Mammary epithelial cell (primary cell): ENCODE measurements around the gene CROCC2.

Experiments
- EZH2 ChIP-seq: IDR thresholded peaks from 2 replicates; pipeline ENCODE4 v1.6.1; 2012; ENCODE audit warnings: low read length, inconsistent platforms, borderline replicate concordance
- TF ChIP-seq, protein P1 (sequence below), 2 donors: IDR thresholded peaks in 1 of 2; conservative IDR thresholded peaks in 1 of 2; 2 replicates each; pipeline ENCODE4 v1.5.1; 2011 to 2012; ENCODE audit warnings: inconsistent platforms in 2 of 2, low read length in 2 of 2, mild to moderate bottlenecking in 2 of 2, control low read depth in 1 of 2, low read depth in 1 of 2; ENCODE audit not compliant: insufficient read depth in 1 of 2; ENCODE audit errors: extremely low read depth in 1 of 2

DNA sequence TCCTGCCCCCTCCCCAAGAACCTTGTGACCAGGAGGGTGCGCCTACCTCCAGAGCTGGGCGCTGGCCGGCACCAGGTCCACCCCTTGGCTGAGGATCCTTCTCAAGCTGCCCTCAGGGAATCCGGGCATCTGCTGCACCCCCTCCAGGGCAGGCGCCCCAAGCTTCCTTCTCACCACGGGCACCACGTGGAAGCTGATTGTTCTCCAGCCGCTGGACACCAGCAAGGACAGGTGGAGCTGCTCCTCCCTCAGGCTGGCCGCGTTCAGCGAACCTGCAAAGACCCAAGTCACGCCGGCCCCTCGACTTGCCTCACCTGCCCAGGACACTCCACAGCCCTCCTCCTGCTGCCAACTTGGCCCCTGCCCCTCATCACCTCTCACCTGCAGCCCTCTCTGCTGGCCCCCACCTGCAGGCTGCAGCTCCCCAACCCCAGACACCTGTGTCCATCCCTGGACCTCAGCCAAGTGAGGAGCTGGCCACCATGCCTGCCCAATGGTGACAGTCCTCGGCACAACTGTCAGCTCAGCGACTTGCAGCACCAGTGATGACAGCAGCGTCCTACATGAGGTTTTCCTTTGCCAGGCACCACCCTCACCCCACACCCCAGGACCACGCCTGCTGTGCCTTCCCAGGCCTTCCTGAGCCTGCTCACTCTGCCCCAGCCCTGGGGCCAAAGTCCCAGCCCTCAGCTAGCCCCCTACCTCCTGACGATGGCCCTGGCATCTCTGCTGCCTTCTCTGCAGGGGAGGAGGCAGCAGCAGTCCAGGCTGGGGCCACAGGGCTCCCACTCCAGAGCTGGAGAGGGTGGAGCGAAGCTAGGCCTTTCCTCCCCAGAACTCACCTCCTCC lies 14.4 kb upstream of the CROCC2 start:
- TF ChIP-seq, protein P1, sequence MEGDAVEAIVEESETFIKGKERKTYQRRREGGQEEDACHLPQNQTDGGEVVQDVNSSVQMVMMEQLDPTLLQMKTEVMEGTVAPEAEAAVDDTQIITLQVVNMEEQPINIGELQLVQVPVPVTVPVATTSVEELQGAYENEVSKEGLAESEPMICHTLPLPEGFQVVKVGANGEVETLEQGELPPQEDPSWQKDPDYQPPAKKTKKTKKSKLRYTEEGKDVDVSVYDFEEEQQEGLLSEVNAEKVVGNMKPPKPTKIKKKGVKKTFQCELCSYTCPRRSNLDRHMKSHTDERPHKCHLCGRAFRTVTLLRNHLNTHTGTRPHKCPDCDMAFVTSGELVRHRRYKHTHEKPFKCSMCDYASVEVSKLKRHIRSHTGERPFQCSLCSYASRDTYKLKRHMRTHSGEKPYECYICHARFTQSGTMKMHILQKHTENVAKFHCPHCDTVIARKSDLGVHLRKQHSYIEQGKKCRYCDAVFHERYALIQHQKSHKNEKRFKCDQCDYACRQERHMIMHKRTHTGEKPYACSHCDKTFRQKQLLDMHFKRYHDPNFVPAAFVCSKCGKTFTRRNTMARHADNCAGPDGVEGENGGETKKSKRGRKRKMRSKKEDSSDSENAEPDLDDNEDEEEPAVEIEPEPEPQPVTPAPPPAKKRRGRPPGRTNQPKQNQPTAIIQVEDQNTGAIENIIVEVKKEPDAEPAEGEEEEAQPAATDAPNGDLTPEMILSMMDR (conservative IDR thresholded peaks at IDR 0.05 in 1 of 2, IDR thresholded peaks at IDR 0.05 in 1 of 2; ENCODE audit: extremely low read depth in 1 of 2, insufficient read depth in 1 of 2, low read depth in 1 of 2, low read length in 2 of 2): no peak
- no peak for TF ChIP-seq EZH2
